ENCODE data around the gene TBC1D14. TPM values are rescaled to one million over a fixed set of nuclear protein-coding genes. Genes with fewer than 3 reads are reported as not detected.

The TBC1D14 gene
- total RNA-seq, 1 donor from 2014 or later, result 39.6 TPM

DNA sequence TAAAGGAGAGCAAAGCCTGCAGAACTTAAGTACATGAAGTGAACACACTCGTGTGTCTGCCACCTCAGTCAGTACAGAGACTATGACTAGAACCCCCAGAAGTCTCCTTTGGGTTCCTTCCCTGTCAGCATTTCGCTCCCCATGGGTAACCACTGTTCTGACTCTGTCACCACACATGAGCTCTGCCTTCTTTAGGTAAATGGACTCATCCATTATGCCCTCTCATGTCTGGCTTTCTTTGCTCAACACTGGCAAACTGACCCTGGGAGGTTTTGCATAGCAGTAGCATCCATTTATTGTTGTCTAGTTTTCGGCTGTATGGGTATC, 38.5 kb downstream of the TBC1D14 start:
- intact Hi-C loops (cut with micrococcal nuclease), result no loop called here

DNA sequence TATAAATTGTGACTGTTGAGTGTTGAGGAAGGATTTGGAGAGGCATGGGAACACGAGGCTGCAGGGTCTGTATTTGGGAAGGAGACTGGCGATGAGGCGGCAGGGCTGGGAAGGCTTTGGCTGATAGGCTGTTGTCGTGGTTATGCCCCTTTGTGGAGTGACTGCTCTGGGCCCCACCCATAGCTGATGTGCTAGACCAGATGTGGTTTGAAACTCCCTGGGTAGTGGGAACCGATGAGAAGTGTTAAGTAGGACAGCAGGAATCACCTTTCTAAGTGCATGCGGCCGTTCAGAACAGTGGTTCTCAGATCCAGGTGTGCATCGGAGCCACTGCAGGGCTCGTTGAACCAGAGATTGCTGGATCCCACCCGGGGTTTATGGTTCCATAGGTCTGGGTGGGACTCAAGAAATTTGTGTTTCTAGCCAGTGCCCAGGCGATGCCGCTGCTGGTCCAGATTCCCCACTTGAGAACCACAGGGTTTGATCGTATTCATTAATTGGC, 42.3 kb downstream of the TBC1D14 start:
- intact Hi-C loops (cut with micrococcal nuclease), result no loop called here

DNA sequence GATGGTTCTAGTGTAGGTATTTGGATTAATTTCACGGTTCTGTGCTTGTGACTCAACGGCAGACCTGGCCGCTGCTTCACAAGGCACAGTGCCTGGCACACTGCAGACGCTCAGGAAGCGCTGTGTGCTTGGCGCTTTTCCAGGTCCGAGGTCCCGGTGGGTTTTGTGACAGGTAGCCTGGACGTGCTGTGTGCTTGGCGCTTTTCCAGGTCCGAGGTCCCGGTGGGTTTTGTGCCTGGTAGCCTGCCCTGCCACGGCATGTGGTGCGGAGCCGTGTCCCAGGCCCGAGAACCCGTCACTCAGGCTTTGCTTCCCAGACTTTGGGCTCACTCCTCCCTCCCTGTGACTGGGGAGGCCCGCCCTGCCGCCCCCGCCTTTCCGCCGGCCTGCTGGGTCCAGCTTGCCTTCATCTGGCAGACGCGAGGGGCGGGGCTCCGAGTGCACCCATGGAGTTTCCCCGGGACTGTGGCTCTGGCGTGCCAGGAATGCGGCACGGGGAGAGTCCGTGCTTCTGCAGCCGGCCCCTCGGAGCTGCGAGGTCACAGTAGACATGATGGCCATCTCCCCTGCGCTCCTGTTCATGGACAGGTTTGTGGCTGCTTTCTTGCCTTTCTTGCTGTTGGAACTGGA, 44.2 kb downstream of the TBC1D14 start:
- intact Hi-C loops (cut with micrococcal nuclease), result no loop called here

DNA sequence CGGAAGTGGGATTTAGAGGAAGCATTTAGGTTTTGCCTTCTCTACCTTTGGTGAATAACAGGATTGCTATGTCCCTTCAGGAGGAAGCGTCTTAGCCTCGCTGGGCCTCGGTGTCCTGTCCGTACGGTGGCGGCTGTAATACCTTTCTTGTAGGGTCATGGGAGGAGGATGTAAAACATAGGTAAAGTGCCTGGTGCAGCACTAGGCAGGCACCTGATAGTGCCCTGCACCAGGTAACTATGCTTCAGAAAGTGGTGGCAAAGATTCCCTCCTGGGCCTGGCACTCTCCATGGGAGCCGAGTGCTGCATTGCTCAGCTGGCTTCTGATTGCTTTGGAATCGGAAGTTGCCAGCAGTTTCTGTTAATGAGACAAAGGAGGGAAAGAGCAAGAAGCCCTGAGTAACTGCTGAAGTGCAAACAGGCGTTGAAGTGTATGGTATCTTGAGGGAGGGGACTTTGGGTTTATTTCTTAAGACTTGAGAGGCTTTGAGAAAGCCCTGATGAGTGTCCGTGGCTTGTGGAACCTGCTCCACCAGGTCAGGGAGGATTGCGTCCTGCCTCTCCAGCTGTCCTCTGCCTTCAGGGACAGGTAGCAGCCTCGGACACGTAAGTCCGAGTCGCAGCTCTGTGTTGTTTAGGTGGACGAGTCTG, 45.8 kb downstream of the TBC1D14 start:
- intact Hi-C loops (cut with micrococcal nuclease), result no loop called here

DNA sequence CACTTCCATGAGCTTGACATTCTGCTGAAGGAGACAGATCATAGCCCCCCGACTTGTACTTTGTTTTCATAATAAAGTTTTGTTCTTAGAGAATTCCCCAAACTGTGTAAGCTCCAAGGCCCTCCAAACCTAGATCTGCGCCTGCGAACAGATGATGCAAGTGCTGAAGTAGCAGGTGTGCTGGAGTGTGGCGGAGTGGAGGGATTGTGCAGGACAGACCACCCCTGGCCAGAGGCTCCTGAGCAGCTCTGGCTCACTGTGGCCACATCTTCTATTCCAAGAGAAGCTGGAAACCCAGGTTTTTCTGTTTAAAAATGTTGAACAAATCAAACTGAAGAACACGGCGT, 46.4 kb downstream of the TBC1D14 start:
- intact Hi-C loops (cut with micrococcal nuclease), result no loop called here

DNA sequence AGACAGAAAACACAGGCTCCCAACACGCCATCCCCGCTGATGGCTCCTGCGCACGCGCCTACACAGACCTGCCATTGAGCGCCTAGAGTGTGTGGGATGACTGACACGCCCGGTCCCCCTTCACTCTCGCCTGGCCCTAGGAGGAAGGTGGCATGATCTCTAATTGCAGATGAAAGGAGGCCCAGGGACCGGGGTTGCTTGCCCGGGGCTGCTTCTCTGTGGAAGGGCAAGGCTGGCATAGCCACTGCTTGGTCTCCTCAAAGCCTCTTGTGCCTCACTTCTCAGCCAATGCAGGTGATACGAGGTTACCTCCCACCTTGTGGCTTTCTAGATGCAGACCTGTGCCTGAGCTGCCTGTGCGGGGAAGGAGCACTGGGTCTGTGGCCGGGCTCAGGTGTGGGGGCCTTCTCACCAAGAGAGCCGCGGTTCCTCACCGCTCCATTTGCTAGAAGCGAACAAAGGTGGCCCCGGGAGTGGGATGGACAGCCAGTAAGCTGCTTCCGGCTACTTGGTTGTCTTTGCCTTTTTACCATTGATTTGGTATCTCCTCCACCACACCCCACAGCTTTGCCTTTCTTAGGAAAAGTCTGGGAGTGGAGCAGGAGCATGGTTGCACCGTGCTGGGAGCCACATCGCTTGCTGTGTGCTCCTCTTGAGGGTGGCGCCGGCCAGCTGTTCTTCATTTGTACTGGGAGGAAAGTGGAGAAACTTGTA, 47.0 kb downstream of the TBC1D14 start:
- intact Hi-C loops (cut with micrococcal nuclease), result no loop called here

DNA sequence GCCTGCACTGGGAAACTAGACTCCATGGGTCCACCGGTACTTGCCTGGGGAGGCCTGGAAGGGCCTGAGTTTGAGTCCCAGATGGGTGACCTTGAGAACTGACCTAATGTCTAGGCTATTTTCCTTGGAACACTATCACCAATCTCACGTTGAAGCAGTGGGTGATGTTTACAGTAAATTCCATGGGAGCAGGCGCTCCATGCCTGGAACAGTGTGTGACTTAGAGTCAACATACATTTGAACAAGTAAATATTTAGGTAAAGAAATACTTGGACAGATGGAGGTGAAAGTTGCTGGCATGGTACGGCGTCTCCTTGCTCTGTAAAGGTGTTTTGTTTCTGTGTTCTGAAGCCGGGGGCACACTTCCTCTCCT, 47.5 kb downstream of the TBC1D14 start:
- intact Hi-C loops (cut with micrococcal nuclease), result no loop called here

DNA sequence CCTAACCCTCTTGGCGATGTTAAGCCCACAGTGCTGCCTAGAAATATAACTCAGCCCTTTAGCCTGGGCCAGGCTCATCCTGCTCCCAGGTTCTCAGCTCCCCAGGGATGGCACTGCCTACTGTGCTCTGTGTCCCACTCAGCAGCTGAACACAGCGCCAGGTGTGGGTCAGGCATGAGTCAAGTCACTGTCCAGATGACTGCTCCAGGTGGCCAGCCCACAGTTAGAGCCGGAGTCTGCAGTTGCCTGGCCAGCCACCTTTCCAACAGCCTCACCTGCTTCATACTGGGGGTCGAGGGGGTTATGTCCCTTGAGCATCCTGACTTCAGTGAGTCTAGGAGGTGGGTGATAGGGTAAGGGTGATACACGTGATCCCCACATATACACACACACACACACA, 48.4 kb downstream of the TBC1D14 start:
- intact Hi-C loops (cut with micrococcal nuclease), result no loop called here

DNA sequence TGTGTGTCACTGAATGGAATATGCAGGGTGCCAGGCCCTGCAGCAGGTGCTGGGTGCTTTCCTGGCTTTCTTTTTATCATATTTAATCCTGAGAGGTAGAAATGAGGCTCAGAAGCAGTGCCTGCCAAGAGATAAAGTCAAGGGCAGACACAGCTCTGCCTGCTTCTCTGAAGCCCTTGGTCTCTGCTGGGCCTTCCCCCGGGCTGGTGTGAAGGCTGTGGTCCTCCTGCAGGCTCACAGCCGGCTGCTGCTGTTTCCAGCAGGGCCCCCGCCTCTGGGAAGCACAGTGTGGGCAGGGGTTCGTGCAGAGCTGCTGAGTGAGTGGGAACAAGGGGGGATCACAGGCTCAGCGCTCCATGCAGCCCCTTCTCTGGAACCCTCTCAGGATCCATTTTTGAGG, 49.6 kb downstream of the TBC1D14 start:
- intact Hi-C loops (cut with micrococcal nuclease), result no loop called here

DNA sequence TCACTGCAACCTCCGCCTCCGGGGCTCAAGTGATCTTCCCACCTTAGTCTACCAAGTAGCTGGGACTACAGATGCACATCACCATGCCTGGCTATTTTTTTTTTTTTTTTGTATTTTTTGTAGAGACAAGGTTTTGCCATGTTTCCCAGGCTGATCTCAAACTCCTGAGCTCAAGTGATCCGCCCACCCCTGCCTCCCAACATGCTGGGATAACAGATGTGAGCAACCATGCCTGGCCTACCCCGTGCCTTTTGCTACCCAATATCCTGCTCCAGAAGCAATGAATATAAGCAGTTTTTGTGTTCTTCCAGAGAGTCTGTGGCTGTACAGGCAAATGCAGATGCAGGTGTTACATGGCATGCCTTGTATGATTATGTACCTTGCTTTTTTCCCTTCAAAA, 50.5 kb downstream of the TBC1D14 start:
- intact Hi-C loops (cut with micrococcal nuclease), result no loop called here

DNA sequence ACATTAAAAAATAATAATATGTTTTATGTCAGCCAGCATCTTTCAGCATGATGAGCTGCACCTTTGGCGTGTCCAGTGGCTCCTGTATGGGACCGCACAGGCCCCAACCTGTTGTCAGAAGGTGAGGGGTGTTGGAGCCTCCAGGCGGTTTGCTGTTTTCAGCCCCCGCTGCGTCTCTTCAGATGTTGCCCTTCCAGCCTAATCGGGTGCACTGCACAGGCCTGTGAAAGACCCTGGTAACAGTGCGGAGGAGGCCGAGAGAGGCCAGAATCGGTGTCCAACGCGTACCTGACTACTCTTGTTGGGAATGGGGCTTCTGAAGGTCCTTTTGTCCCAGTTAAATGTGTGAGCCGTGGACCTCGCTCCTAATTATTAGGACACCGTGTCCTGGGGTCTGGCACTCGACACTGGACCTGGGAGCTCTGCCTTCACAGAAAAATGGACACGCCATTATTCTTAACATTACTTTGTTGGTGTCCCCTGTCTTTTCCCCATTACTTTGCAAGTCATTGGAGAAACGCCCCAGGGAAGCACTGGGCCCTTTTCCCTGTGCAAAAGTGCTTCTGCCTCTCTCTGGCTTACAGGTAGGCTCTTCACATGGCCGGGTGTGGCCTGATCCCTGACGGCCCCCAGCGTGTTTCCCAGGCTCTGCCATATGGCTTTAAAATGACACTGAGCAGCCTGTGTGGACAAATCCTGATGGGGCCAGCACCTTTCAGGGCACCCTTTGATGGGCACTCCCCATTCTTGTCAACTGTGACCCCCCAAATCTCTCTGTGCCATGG, 51.2 kb downstream of the TBC1D14 start:
- intact Hi-C loops (cut with micrococcal nuclease), result no loop called here

DNA sequence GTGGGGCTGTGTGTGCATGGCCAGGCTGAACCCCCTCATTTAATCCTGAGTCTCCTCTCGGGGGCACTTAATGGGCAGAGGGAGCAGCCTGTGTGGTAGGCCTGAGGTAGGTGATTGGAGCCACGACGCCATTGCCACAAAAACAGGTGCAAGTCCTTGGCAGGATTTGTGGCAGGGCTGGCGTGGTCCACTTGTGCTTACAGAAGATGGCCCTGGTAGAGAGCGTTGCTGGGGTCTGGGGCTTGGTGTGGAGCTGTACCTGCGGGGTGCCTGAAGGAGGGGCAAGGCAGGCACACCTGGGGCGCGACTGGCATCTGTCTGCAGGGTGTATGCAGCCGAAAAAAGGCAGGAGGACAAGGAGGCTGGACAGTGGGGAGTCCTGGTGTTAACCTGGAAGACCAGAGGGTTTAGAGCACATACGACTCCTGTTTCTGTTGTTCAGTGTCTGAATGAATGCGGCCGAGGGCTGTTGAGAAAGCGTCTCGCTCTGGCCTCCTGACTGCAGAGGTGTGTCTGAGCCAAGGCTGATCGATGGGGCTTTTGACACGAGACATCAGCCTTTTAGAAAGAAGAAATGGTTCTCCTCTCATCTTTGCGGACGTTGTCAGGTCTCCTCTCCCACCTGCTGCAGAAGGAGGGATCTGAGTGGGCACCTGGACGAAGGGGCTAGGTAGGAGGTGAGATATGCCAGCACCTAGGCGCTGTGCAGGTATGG, 52.0 kb downstream of the TBC1D14 start:
- intact Hi-C loops (cut with micrococcal nuclease), result no loop called here

DNA sequence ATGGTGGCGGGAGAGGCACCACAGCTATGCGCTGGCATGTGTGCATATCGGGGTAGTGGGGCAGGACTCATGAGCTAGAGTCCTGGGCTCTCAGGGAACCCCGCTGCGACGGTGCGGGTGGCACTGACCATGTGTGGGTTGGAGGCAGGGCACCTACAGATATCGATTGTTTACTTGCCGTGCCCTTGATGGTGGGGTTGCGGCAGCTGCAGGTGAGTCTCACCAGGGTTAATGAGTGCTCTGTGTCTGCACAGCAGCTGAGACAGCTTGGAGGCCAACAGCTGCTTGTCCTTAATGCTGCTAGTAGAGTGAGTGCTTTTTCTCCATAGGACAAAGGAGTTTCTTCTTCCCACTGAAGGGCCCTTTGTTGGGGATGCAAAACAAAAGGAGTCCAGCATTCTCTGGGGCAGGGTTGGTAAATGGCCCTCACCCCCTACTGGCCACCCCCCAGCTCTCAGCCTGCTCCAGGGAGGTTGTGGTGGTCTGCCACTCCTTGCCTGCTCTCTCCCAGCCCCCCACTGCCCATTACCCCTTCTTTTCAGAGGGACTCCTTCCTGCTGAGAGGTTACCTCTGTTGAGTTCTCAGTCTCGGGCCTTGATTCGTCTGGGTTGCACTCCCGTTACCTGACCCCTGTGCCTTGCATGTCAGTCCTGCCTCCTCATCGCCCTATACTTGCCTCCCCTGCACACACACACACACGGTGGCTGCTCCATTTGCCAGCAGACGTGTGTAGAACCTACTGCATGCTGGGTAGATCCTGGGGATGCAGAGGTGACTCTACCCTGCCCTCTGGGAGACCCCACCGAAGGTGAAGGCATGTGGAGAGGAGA, 52.8 kb downstream of the TBC1D14 start:
- intact Hi-C loops (cut with micrococcal nuclease), result no loop called here

DNA sequence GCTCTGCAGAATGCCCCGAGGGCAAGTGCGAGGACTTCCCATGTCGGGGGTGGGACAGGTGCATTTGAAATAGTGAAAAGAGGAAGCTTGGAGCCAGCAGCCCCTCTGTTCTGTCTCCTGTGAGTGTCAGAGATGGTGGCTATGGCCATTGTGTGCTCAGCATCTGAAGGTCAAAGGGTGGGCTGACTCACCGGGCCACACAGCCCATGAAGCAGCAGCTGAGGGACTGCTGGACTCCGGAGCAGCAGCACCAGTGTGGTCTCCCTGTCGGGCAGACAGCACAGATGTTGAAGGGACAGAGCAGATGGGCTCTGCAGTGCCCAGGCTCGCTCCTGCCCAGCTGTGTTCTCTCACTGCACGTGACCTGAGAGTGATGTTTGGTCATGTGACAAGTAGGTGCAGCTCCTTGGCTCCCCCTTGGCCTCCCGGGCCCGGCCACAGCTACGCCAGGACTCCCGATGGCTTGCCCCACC, 53.5 kb downstream of the TBC1D14 start:
- intact Hi-C loops (cut with micrococcal nuclease), result no loop called here

DNA sequence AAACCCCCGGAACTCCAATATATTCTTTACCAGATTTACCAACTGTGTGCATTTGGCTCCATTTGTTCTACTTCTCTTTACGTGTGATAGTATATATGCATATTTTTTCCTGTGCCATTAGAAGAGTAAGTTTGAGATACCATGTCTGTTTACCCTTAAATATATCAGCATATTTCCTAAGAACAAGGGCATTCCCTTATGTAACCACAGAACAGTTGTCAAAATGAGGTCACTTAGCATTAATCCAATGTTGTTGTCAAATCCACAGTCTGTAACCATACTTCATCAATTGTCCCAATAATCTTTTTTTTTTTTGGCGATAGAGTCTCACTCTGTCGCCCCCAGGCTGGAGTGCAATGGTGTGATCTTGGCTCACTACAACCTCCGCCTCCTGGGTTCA, 55.2 kb downstream of the TBC1D14 start:
- intact Hi-C loops (cut with micrococcal nuclease), result no loop called here

DNA sequence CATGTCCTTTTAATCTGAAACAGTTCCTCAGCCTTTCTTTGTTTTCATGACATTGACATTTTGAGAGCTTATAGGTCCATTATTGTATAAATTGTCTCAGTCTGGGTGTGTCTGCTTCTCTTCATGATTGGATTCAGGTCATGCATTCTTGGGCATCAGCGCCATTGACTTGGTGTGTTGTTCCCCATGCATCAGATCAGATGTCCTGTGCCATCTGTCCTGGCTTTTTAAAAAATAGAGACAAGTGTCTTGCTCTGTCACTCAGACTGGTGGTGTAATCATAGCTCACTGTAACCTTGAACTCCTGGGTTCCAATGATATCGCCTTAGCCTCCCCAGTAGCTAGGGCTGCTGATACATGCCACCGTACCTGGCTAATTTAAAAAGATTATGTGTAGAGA, 55.7 kb downstream of the TBC1D14 start:
- intact Hi-C loops (cut with micrococcal nuclease), result no loop called here

DNA sequence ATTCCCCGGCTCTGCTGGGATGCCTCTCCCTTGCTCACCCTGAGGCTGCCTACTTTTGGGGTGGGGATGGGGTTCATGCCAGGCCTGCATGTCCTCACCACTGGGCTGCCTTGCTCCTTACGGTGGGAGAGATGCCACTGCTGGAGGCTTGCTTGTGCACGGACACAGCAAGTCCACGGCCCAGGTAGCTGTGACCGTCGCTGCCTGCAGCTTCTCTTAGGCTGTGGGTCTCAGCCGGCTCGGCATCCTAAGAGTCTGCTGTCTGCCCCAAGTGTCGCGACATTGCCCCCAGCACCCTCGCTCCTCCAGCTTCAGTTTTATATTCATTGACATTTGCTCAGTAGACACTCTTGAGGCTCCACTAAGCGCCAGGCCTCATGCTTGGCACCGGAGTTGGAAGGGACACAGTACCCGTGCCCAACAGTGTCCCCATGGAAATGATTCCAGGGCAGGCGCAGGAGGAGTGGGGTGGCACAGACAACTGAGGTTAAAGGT, 58.3 kb downstream of the TBC1D14 start:
- intact Hi-C loops (cut with micrococcal nuclease), result no loop called here

DNA sequence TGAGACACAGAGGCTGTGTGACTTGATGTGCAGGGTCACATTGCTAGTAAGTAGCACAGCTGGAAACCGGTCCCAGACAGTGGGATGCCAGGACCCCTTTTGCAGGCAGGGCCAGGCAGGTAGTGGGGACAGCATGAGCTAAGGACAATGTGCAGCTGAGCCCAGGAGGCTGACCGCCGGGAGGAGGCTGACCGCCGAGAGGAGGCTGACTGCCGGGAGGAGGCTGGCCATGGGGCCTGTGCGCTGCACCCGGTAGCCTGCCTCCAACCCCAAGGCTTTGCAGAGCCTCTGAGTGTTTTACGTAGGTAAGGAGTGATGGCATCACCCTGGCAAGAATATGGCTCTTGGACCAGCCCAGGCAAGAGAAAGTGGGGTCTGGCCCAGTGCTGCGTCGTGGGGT, 58.9 kb downstream of the TBC1D14 start:
- intact Hi-C loops (cut with micrococcal nuclease), result no loop called here

DNA sequence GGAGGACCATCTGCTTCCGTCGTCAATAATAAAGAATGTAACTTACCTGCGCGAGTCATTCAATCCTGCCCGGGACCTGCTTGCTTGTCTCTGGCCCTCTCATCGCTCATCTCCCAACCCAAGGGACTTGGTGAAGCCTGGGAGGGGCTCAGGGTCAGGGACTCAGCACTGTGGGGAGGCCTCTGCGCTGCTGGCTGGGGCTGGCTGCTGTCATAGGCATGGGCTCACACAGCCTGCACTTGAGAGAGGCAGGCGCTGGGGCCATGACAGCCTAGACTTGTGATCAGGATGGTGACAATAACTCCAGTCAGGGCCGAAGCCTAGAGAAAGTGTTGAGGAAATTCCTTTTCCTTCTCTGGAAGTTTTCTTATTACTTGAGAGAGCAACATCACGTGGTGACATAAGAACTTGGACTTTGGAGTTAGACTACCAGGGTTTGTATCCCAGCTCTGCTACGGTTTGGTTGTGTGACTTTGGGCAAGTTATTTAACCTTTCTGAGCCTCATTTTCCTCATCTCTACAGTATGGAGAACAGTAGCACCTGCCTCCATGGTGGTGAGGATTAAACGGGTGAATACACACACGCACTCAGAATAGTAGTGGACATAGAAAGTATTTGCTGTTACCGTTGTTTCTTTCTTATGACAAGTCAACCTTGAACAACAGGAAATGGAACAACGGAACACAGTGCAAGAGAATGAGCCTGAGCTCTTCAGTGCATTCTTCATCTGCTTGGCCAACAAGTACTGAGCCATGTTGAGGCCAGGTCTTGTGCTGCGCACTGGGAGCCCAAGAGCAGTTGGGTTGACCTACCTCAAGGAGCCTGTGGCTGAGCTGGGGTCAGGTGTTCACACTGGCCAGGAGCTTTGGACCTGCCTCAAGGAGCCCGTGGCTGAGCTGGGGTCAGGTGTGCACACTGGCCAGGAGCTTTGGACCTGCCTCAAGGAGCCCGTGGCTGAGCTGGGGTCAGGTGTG, 60.5 kb downstream of the TBC1D14 start:
- intact Hi-C loops (cut with micrococcal nuclease), result no loop called here
